Endothelial cell of umbilical vein (primary cell): Measurements from ENCODE around the gene HPCAL4. TPM values are rescaled to one million over a fixed set of nuclear protein-coding genes. Genes with fewer than 3 reads are reported as not detected.

Experiments used
- BruUV-seq: library from RNA; stranded (reverse); fragments of 400-500 nt; replicated peaks from 2 replicates; lab custom pipeline; 2021; lab: Mats Ljungman, UMichigan
- CTCF ChIA-PET: fragments of 300-600, 350-600 bp; sonication (Branson Sonifier 250); formaldehyde crosslinking; loops from one replicate; lab custom pipeline; 2021; ENCODE audit warnings: antibody characterized with exemption, inconsistent platforms; lab: Charles Lee
- POLR2A ChIA-PET: fragments of 300-600, 350-600 bp; sonication (Branson Sonifier 250); formaldehyde crosslinking; loops from one replicate; lab custom pipeline; 2021; ENCODE audit warnings: antibody characterized with exemption, inconsistent platforms; lab: Charles Lee
- DNase-seq: peaks from one replicate; pipeline ENCODE4 v3.0.0-alpha.2; 2011; ENCODE audit warnings: low read depth, low spot score
- FAIRE-seq: peaks from 2 replicates; lab custom pipeline; 2011; peaks lifted over from hg19 to GRCh38; lab: Jason Lieb, UNC
- H2AFZ ChIP-seq: 2 replicates; pipeline ENCODE4 v1.6.0; 2012; ENCODE audit warnings: low read depth, low read length, control low read depth, inconsistent platforms
- H3K27ac ChIP-seq: 2 replicates; pipeline ENCODE4 v1.5.1; 2011; ENCODE audit warnings: low read depth, mild to moderate bottlenecking, control low read depth, low read length, moderate library complexity; ENCODE audit not compliant: insufficient read depth
- H3K27me3 ChIP-seq, 2 experiments: 2 replicates each; pipeline versions ENCODE4 v1.6.0 to v1.6.1; 2011; ENCODE audit warnings: low read length in 2 of 2, mixed read lengths in 1 of 2; ENCODE audit not compliant: control insufficient read depth in 2 of 2, insufficient read depth in 2 of 2
- H3K36me3 ChIP-seq, 2 experiments: 2 replicates in 1 of 2; 3 replicates in 1 of 2; pipeline ENCODE4 v1.5.1; 2011; ENCODE audit warnings: low read length in 2 of 2, mild to moderate bottlenecking in 1 of 2, moderate library complexity in 1 of 2; ENCODE audit not compliant: control insufficient read depth in 2 of 2, insufficient read depth in 2 of 2; ENCODE audit errors: extremely low read depth in 1 of 2
- H3K4me1 ChIP-seq: 3 replicates; pipeline ENCODE4 v1.5.1; 2011; ENCODE audit warnings: mild to moderate bottlenecking, low read length; ENCODE audit not compliant: control insufficient read depth, insufficient read depth; ENCODE audit errors: extremely low read depth
- H3K4me2 ChIP-seq: 2 replicates; pipeline ENCODE4 v1.6.1; 2011; ENCODE audit warnings: low read length, control low read depth, mixed read lengths; ENCODE audit not compliant: insufficient read depth
- H3K4me3 ChIP-seq, 3 experiments: fragments of 200-600 bp in 1 of 3; sonication (generic), shearing (Covaris generic) in 1 of 3; replicated peaks in 1 of 3; 2 replicates each; pipeline ENCODE4 v1.5.1; 2011 to 2016; ENCODE audit warnings: control low read depth in 3 of 3, low read length in 3 of 3, mild to moderate bottlenecking in 2 of 3, inconsistent platforms in 1 of 3, low read depth in 1 of 3, moderate library complexity in 1 of 3; ENCODE audit not compliant: insufficient read depth in 1 of 3
- H3K79me2 ChIP-seq: 2 replicates; pipeline ENCODE4 v1.6.0; 2012; ENCODE audit warnings: low read length, inconsistent platforms; ENCODE audit not compliant: control insufficient read depth, insufficient read depth
- H3K9ac ChIP-seq: replicated peaks from 2 replicates; pipeline ENCODE3; 2011; ENCODE audit warnings: low read length, control low read depth; ENCODE audit not compliant: insufficient read depth; ENCODE audit errors: extremely low read depth
- H3K9me1 ChIP-seq: replicated peaks from 3 replicates; pipeline ENCODE4 v1.6.0; 2011; ENCODE audit warnings: mild to moderate bottlenecking, low read length; ENCODE audit not compliant: control insufficient read depth, insufficient read depth; ENCODE audit errors: extremely low read depth
- H3K9me3 ChIP-seq: replicated peaks from 2 replicates; pipeline ENCODE4 v1.5.1; 2012; ENCODE audit warnings: low read length, inconsistent platforms; ENCODE audit not compliant: control insufficient read depth, insufficient read depth
- H4K20me1 ChIP-seq: replicated peaks from 2 replicates; pipeline ENCODE3; 2011; ENCODE audit warnings: mild to moderate bottlenecking, low read length; ENCODE audit not compliant: control insufficient read depth, insufficient read depth; ENCODE audit errors: extremely low read depth
- EZH2 ChIP-seq: IDR thresholded peaks from 2 replicates; pipeline ENCODE4 v1.6.1; 2012; ENCODE audit warnings: borderline replicate concordance, low read depth, mild to moderate bottlenecking, moderate library complexity, low read length, inconsistent platforms; ENCODE audit not compliant: severe bottlenecking
- FOS ChIP-seq: IDR thresholded peaks from 2 replicates; pipeline ENCODE4 v1.6.1; 2011; ENCODE audit warnings: mild to moderate bottlenecking, low read length, moderate library complexity, borderline replicate concordance; ENCODE audit not compliant: insufficient read depth
- GATA2 ChIP-seq: IDR thresholded peaks from 2 replicates; pipeline ENCODE4 v1.7.0; 2011; ENCODE audit warnings: low read depth, mild to moderate bottlenecking, moderate library complexity, mixed read lengths, low read length; ENCODE audit not compliant: insufficient read length, insufficient read depth
- JUN ChIP-seq: IDR thresholded peaks from 2 replicates; pipeline ENCODE4 v1.6.1; 2011; ENCODE audit warnings: borderline replicate concordance, low read depth; ENCODE audit not compliant: insufficient read length, insufficient read depth
- MAX ChIP-seq: IDR thresholded peaks from 2 replicates; pipeline ENCODE4 v1.6.1; 2011; ENCODE audit not compliant: insufficient read depth, insufficient read length
- MYC ChIP-seq: IDR thresholded peaks from one replicate; pipeline ENCODE4 v1.6.1; 2011; ENCODE audit warnings: mild to moderate bottlenecking, low read depth, low read length
- POLR2A ChIP-seq: IDR thresholded peaks from 2 replicates; pipeline ENCODE4 v1.6.1; 2012; ENCODE audit warnings: low read depth, mild to moderate bottlenecking, control low read depth, low read length
- POLR2AphosphoS5 ChIP-seq: IDR thresholded peaks from 2 replicates; pipeline ENCODE4 v1.6.1; 2012; ENCODE audit warnings: low read depth, mild to moderate bottlenecking, control low read depth, low read length, moderate library complexity; ENCODE audit not compliant: insufficient read depth
- dilution Hi-C: fragments of 300-500 bp; cut with MboI; formaldehyde crosslinking; loops from one replicate; pipeline ENCODE4 v1.15.0; 2019; ENCODE audit warnings: low sequenced_read_pairs; ENCODE audit not compliant: extremely low pct_ligation_motif_present
- intact Hi-C: fragments of 100-400 bp; cut with micrococcal nuclease; formaldehyde crosslinking; loops from one replicate; pipeline ENCODE4 v1.10.0; 2022
- polyA plus RNA-seq, 4 experiments: library from polyadenylated mRNA; depleted of rRNA in 3 of 4; stranded (reverse) in 3 of 4; unstranded in 1 of 4; fragments of >200 nt; gene quantifications; 2 replicates each; pipeline versions ENCODE4 v1.2.1 to v1.2.3, GENCODE V29; 2011 to 2012; ENCODE audit warnings: missing spikeins in 1 of 4
- total RNA-seq: library from RNA; stranded (reverse); gene quantifications from 2 replicates; pipeline ENCODE4 v1.2.3, GENCODE V29; 2021
- TF ChIP-seq, protein P1 (sequence below), 2 donors: IDR thresholded peaks; 1 replicate in 1 of 2; 2 replicates in 1 of 2; pipeline ENCODE4 v1.5.1; 2011; ENCODE audit warnings: low read length in 2 of 2, mild to moderate bottlenecking in 2 of 2, moderate library complexity in 2 of 2, control low read depth in 1 of 2, inconsistent platforms in 1 of 2, low read depth in 1 of 2; ENCODE audit not compliant: insufficient read depth in 1 of 2; ENCODE audit errors: extremely low read depth in 1 of 2

Gene HPCAL4
- total and polyA plus RNA-seq, 2 donors (not counting 3 experiments of a cell fraction or from before 2014, with no cell fraction given) = not detected

DNA sequence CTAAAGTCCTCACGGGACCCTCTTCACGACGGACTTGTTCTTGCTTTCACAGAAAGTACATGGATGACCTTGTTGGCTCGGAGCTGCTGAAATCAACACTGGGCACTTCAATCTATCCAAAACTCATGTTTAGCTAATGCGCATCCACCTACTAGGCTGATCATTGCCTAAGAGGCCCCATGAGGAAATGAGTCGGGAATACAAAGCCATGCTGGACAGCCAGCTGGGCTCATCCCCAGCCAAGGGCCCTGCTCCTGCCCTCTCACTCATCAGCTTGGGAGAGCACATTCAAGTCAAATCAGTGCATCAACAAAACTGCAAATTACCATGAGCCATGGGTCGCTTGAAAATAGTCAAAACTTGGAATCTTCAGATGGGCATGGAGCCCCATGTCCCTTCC, 36.9 kb downstream of the HPCAL4 start:
- dilution Hi-C loops = no loop called here
- TF ChIP-seq MAX (no peak), MYC (no peak), JUN (no peak), POLR2A (no peak), FOS (no peak), POLR2AphosphoS5 (no peak), GATA2 (no peak), EZH2 (no peak)
- TF ChIP-seq, protein P1, sequence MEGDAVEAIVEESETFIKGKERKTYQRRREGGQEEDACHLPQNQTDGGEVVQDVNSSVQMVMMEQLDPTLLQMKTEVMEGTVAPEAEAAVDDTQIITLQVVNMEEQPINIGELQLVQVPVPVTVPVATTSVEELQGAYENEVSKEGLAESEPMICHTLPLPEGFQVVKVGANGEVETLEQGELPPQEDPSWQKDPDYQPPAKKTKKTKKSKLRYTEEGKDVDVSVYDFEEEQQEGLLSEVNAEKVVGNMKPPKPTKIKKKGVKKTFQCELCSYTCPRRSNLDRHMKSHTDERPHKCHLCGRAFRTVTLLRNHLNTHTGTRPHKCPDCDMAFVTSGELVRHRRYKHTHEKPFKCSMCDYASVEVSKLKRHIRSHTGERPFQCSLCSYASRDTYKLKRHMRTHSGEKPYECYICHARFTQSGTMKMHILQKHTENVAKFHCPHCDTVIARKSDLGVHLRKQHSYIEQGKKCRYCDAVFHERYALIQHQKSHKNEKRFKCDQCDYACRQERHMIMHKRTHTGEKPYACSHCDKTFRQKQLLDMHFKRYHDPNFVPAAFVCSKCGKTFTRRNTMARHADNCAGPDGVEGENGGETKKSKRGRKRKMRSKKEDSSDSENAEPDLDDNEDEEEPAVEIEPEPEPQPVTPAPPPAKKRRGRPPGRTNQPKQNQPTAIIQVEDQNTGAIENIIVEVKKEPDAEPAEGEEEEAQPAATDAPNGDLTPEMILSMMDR (IDR thresholded peaks at IDR 0.05; ENCODE audit: extremely low read depth in 1 of 2, insufficient read depth in 1 of 2, low read depth in 1 of 2, low read length in 2 of 2) = no peak
- H3K4me2 ChIP-seq = no peak overlapping the region
- no peak for FAIRE-seq
- ChIA-PET CTCF (interaction anchor here (1.0 to 9.7 kb wide), 11 partner anchors 11 to 556 kb away, joined by 3 to 440 read pairs (median 9); partner anchors contain the start of gene NT5C1A), POLR2A (no interaction called here)
- BruUV-seq = no TSS peak
- H3K9ac ChIP-seq = no peak overlapping the region
- H3K4me3 ChIP-seq = no peak overlapping the region
- H3K79me2 ChIP-seq = no peaks in the 10 kb centered on the region
- H3K9me1 ChIP-seq = no peaks in the 10 kb centered on the region
- no peaks in the 10 kb centered on the region for H3K36me3 ChIP-seq
- no peaks in the 10 kb centered on the region for H3K9me3 ChIP-seq
- no peaks in the 10 kb centered on the region for H3K4me1 ChIP-seq
- intact Hi-C loops = loop anchor here (5.0 kb wide), 1 partner anchor 68 kb away; no protein-coding TSS in a partner anchor
- no peak overlapping the region for H2AFZ ChIP-seq
- no peak for DNase-seq
- no peaks in the 10 kb centered on the region for H4K20me1 ChIP-seq
- no peak overlapping the region for H3K27ac ChIP-seq
- peaks cover 9 to 10% of the 10 kb centered on the region in 2 experiments for H3K27me3 ChIP-seq
